ENCODE measurements around the gene GPBP1. TPM values are rescaled to one million over a fixed set of nuclear protein-coding genes. Genes with fewer than 3 reads are reported as not detected.
"Not testable (repeated sequence)": the region's sequence is repeated elsewhere in the genome, so short reads cannot be mapped to it uniquely, and the experiment has no call there.

GPBP1 gene
- total RNA-seq, 1 donor: 218 TPM

GRCh38 chr5:57189515-57189914, 15.7 kb downstream of the GPBP1 start:
- H3K4me1 ChIP-seq (ENCODE audit: insufficient read depth, low read length): peaks cover 65% of the 10 kb centered on the region
- no peaks in the 10 kb centered on the region for H3K9me3 ChIP-seq (ENCODE audit: low read depth, low read length)
- H3K4me3 ChIP-seq (ENCODE audit: low read length): no peak overlapping the region
- H3K27me3 ChIP-seq (ENCODE audit: insufficient read depth, low read length): no peaks in the 10 kb centered on the region

GRCh38 chr5:57190593-57190992, 16.7 kb downstream of the GPBP1 start:
- no peak overlapping the region for H3K4me3 ChIP-seq (ENCODE audit: low read length)
- no peaks in the 10 kb centered on the region for H3K9me3 ChIP-seq (ENCODE audit: low read depth, low read length)
- H3K4me1 ChIP-seq (ENCODE audit: insufficient read depth, low read length): peaks cover 60% of the 10 kb centered on the region
- H3K27me3 ChIP-seq (ENCODE audit: insufficient read depth, low read length): no peaks in the 10 kb centered on the region

DNA sequence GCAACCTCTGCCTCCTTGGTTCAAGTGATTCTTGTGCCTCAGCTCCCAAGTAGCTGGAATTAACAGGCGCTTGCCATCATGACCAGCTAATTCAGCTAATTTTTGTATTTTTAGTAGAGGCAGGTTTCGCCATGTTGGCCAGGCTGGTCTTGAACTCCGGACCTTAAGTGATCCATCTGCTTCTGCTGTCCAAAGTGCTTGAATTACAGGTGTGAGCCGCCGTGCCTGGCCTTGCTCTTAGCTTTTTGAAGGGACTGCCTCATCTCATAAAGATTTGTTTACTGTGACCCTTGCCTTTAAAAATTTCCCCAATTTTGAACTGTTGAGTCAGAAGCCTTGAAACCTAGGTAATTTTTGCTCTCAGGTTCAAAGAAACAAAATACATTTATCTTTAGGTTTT, 17.3 kb downstream of the GPBP1 start:
- peaks cover 54% of the 10 kb centered on the region for H3K4me1 ChIP-seq (ENCODE audit: insufficient read depth, low read length)
- H3K27me3 ChIP-seq (ENCODE audit: insufficient read depth, low read length): no peaks in the 10 kb centered on the region
- H3K4me3 ChIP-seq (ENCODE audit: low read length): no peak overlapping the region
- no peaks in the 10 kb centered on the region for H3K9me3 ChIP-seq (ENCODE audit: low read depth, low read length)

DNA sequence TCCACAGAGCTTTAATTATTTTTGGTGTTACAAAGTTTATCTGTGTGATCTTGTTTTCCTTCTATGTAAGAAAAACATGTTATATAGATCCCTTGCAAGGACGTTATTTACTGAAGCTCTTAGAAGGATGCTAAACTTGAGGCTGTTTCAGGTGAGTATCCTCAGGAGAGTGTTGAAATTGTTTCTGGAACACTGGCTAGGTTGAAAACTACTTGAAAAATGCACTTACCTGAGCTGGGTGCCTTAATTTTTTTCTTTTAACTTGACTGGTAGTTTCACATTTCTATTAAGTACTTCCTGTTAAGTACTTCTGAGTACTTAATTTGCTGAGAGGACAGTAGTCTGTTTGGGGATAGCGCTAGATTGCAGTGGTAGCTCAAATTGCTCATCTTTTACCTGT, 18.1 kb downstream of the GPBP1 start:
- no peaks in the 10 kb centered on the region for H3K27me3 ChIP-seq (ENCODE audit: insufficient read depth, low read length)
- H3K9me3 ChIP-seq (ENCODE audit: low read depth, low read length): no peaks in the 10 kb centered on the region
- no peak overlapping the region for H3K4me3 ChIP-seq (ENCODE audit: low read length)
- H3K4me1 ChIP-seq (ENCODE audit: insufficient read depth, low read length): peaks cover 48% of the 10 kb centered on the region

DNA sequence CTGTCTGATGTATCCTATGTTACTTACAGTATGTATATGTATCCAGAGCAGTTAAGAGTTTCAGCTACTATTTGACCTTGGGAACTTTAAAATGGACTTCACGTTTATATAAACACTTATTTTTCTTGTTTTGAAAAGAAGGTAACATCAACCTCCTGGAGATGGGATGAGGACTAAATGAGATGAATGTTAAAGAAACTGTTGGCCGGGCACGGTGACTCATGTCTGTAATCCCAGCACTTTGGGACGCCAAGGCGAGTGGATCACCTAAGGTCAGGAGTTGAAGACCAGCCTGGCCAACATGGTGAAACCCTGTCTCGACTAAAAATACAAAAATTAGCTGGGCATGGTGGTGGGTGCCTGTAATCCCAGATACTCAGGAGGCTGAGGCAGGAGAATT, 19.0 kb downstream of the GPBP1 start:
- H3K4me1 ChIP-seq (ENCODE audit: insufficient read depth, low read length): peaks cover 39% of the 10 kb centered on the region
- H3K9me3 ChIP-seq (ENCODE audit: low read depth, low read length); H3K27me3 ChIP-seq (ENCODE audit: insufficient read depth, low read length); H3K4me3 ChIP-seq (ENCODE audit: low read length): not testable (repeated sequence)

- H3K27me3 ChIP-seq (ENCODE audit: insufficient read depth, low read length): no peaks in the 10 kb centered on the region
- H3K4me3 ChIP-seq (ENCODE audit: low read length): no peak overlapping the region
- peaks cover 32% of the 10 kb centered on the region for H3K4me1 ChIP-seq (ENCODE audit: insufficient read depth, low read length)
- no peaks in the 10 kb centered on the region for H3K9me3 ChIP-seq (ENCODE audit: low read depth, low read length)
Measured at GRCh38 chr5:57193757-57194413, 20.0 kb downstream of the GPBP1 start.

- Histone ChIP-seq H3K4me1 (ENCODE audit: insufficient read depth, low read length) (peaks cover 32% of the 10 kb centered on the region), H3K9me3 (ENCODE audit: low read depth, low read length) (no peaks in the 10 kb centered on the region), H3K27me3 (ENCODE audit: insufficient read depth, low read length) (no peaks in the 10 kb centered on the region), H3K4me3 (ENCODE audit: low read length) (no peak overlapping the region)
Measured at GRCh38 chr5:57194653-57195052, 20.8 kb downstream of the GPBP1 start.

GRCh38 chr5:57195060-57195459, 21.2 kb downstream of the GPBP1 start:
- Histone ChIP-seq H3K9me3 (ENCODE audit: low read depth, low read length) (no peaks in the 10 kb centered on the region), H3K27me3 (ENCODE audit: insufficient read depth, low read length) (no peaks in the 10 kb centered on the region), H3K4me1 (ENCODE audit: insufficient read depth, low read length) (peaks cover 36% of the 10 kb centered on the region), H3K4me3 (ENCODE audit: low read length) (no peak overlapping the region)

GRCh38 chr5:57199866-57200265, 26.0 kb downstream of the GPBP1 start:
- peaks cover 46% of the 10 kb centered on the region for H3K4me1 ChIP-seq (ENCODE audit: insufficient read depth, low read length)
- H3K27me3 ChIP-seq (ENCODE audit: insufficient read depth, low read length): no peaks in the 10 kb centered on the region
- H3K4me3 ChIP-seq (ENCODE audit: low read length): no peak overlapping the region
- no peaks in the 10 kb centered on the region for H3K9me3 ChIP-seq (ENCODE audit: low read depth, low read length)

DNA sequence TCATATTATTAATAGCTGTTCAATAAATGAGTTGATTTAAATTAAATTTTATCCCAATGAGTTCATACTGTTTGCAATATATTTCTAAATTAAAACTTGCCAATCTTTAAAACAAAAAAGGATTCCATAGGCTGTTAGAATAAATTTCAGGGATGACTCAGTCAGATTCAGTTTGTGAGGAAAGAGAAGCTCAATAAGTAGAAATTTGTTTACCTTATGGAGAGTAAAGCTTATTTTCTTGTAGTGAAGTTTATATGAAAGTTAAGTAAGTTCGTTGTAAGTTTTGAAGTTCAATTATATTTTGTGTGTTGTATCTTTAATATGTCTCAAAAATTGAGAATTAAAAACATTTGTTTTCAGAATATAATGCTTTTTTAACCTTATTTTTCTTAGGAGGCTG, 29.0 kb downstream of the GPBP1 start:
- no peaks in the 10 kb centered on the region for H3K27me3 ChIP-seq (ENCODE audit: insufficient read depth, low read length)
- no peak overlapping the region for H3K4me3 ChIP-seq (ENCODE audit: low read length)
- peaks cover 63% of the 10 kb centered on the region for H3K4me1 ChIP-seq (ENCODE audit: insufficient read depth, low read length)
- H3K9me3 ChIP-seq (ENCODE audit: low read depth, low read length): no peaks in the 10 kb centered on the region

GRCh38 chr5:57207007-57207653, 33.3 kb downstream of the GPBP1 start:
- H3K27me3 ChIP-seq (ENCODE audit: insufficient read depth, low read length): no peaks in the 10 kb centered on the region
- no peak overlapping the region for H3K4me3 ChIP-seq (ENCODE audit: low read length)
- no peaks in the 10 kb centered on the region for H3K9me3 ChIP-seq (ENCODE audit: low read depth, low read length)
- peaks cover 64% of the 10 kb centered on the region for H3K4me1 ChIP-seq (ENCODE audit: insufficient read depth, low read length)

- Histone ChIP-seq H3K27me3 (ENCODE audit: insufficient read depth, low read length) (no peaks in the 10 kb centered on the region), H3K9me3 (ENCODE audit: low read depth, low read length) (no peaks in the 10 kb centered on the region), H3K4me1 (ENCODE audit: insufficient read depth, low read length) (peaks cover 60% of the 10 kb centered on the region), H3K4me3 (ENCODE audit: low read length) (no peak overlapping the region)
Measured at GRCh38 chr5:57207681-57208080, 33.8 kb downstream of the GPBP1 start.

GRCh38 chr5:57209316-57210040, 35.6 kb downstream of the GPBP1 start:
- Histone ChIP-seq H3K4me3 (ENCODE audit: low read length) (no peak overlapping the region), H3K27me3 (ENCODE audit: insufficient read depth, low read length) (no peaks in the 10 kb centered on the region), H3K4me1 (ENCODE audit: insufficient read depth, low read length) (peaks cover 51% of the 10 kb centered on the region), H3K9me3 (ENCODE audit: low read depth, low read length) (no peaks in the 10 kb centered on the region)

- Histone ChIP-seq H3K27me3 (ENCODE audit: insufficient read depth, low read length) (no peaks in the 10 kb centered on the region), H3K4me3 (ENCODE audit: low read length) (no peak overlapping the region), H3K9me3 (ENCODE audit: low read depth, low read length) (no peaks in the 10 kb centered on the region), H3K4me1 (ENCODE audit: insufficient read depth, low read length) (peaks cover 49% of the 10 kb centered on the region)
Measured at GRCh38 chr5:57210633-57211032, 36.8 kb downstream of the GPBP1 start.

GRCh38 chr5:57211039-57211438, 37.2 kb downstream of the GPBP1 start:
- Histone ChIP-seq H3K27me3 (ENCODE audit: insufficient read depth, low read length) (no peaks in the 10 kb centered on the region), H3K4me1 (ENCODE audit: insufficient read depth, low read length) (peaks cover 47% of the 10 kb centered on the region), H3K9me3 (ENCODE audit: low read depth, low read length) (no peaks in the 10 kb centered on the region), H3K4me3 (ENCODE audit: low read length) (no peak overlapping the region)

Measured in mononuclear cell (primary cell).